Ectodermal cell (in vitro differentiated cells): ENCODE data around the gene GPR35.
"Not testable (repeated sequence)": the region's sequence is repeated elsewhere in the genome, so short reads cannot be mapped to it uniquely, and the experiment has no call there.

Source experiments
- H3K27ac ChIP-seq: 2 replicates; pipeline ENCODE4 v1.7.0; 2013; ENCODE audit warnings: mild to moderate bottlenecking, low read depth, low read length; ENCODE audit not compliant: insufficient read depth, poor library complexity, severe bottlenecking
- H3K27me3 ChIP-seq: 2 replicates; pipeline ENCODE4 v1.7.0; 2013; ENCODE audit warnings: mild to moderate bottlenecking, low read length; ENCODE audit not compliant: insufficient read depth, control insufficient read depth, poor library complexity, severe bottlenecking
- H3K36me3 ChIP-seq: one replicate; pipeline ENCODE4 v1.7.0; 2013; ENCODE audit warnings: low read length; ENCODE audit not compliant: control insufficient read depth, insufficient read depth
- H3K4me1 ChIP-seq: one replicate; pipeline ENCODE4 v1.7.0; 2013; ENCODE audit warnings: low read length; ENCODE audit not compliant: control insufficient read depth, insufficient read depth
- H3K4me3 ChIP-seq: 2 replicates; pipeline ENCODE4 v1.7.0; 2013; ENCODE audit warnings: low read depth, low read length, control low read depth; ENCODE audit not compliant: insufficient read depth
- H3K9me3 ChIP-seq: 2 replicates; pipeline ENCODE4 v1.7.0; 2013; ENCODE audit warnings: mild to moderate bottlenecking, low read length, moderate library complexity; ENCODE audit not compliant: control insufficient read depth
- WGBS, 2 experiments: methylation state at CpG; one replicate each; pipeline ENCODE4 v1.1.7; 2013; ENCODE audit warnings: missing lambda C conversion rate in 2 of 2; 5-methylcytosine and 5-hydroxymethylcytosine counted together

Gene GPR35

DNA sequence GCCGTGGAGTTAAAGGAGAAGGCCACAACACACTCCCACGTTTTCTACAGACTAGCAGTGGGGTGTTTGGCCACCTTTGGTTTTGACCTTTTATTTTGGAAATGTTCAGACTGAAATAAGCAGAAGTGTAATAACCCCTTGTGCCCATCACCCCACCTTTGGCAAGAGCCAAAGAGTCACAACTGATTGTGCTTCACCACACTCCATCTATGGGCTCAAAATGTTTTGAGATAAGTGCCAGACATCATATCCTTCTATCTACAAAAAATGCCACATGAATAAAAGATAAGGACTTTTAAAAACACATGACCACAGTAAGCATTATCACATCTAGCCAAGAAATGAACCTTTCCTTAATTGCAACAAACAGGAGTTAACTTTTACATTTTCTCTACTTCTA, 9.9 kb upstream of the GPR35 start:
- H3K27ac ChIP-seq: no peak overlapping the region
- no peak overlapping the region for H3K4me3 ChIP-seq
- no peaks in the 10 kb centered on the region for H3K36me3 ChIP-seq
- WGBS, 2 experiments: 85 to 87% methylated on average over 2 of the region's 2 CpGs
- peaks cover 2% of the 10 kb centered on the region for H3K9me3 ChIP-seq
- no peaks in the 10 kb centered on the region for H3K27me3 ChIP-seq
- H3K4me1 ChIP-seq: no peaks in the 10 kb centered on the region

DNA sequence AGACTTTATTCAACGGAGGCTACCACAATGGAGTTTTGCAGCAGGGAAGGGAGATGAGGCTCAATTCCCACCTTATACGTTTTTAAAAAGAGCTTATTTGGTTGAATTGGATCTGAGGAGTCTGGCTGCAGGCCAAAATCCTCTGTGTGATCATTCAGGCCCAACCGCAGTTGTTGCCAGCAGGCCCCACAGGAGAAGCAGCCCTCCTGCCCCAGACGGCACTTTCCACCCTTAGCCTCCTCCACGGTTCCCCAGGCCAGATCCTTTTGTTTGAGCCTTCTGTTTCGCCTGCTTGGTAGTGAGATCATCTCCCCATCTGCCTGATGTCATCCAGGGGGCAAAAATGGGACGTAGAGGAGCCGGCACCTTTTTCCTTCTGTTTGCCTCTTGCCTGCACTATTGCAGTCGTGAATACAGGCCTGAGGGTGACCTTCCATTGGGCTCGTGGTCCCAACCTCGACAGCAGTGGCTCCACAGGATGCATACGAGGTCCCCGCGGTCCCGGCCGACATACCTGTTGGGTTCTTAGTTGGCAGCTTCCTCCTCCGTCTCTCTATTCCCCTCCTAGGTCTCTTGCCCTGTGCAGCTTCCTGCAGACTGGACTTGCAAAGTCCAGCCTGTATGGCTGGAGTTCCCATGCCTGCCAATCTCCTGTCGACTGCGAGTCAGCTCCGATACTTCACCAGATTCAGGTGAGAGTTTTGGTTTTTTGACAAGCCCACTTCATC, 9.3 kb upstream of the GPR35 start:
- 91% methylated on average over 20 of the region's 20 CpGs for WGBS, 2 experiments
- H3K9me3 ChIP-seq: peaks cover 2% of the 10 kb centered on the region
- H3K4me1 ChIP-seq: peaks cover 3% of the 10 kb centered on the region
- H3K27me3 ChIP-seq: no peaks in the 10 kb centered on the region
- no peak overlapping the region for H3K27ac ChIP-seq
- no peak overlapping the region for H3K4me3 ChIP-seq
- no peaks in the 10 kb centered on the region for H3K36me3 ChIP-seq

- H3K9me3 ChIP-seq, H3K27me3 ChIP-seq, H3K4me3 ChIP-seq, H3K36me3 ChIP-seq, H3K4me1 ChIP-seq, H3K27ac ChIP-seq: not testable (repeated sequence)
- 75 to 81% methylated on average over 3 to 5 of the region's 5 CpGs for WGBS, 2 experiments
Observed at GRCh38 chr2:240616860-240617666, 8.2 kb upstream of the GPR35 start.

- Histone ChIP-seq H3K9me3 (peaks cover 2% of the 10 kb centered on the region), H3K36me3 (no peaks in the 10 kb centered on the region), H3K4me1 (peaks cover 3% of the 10 kb centered on the region), H3K27ac (no peak overlapping the region), H3K27me3 (no peaks in the 10 kb centered on the region), H3K4me3 (no peak overlapping the region)
- 85 to 88% methylated on average over 6 of the region's 6 CpGs for WGBS, 2 experiments
Observed at GRCh38 chr2:240618776-240619175, 6.5 kb upstream of the GPR35 start.

GRCh38 chr2:240619506-240620148, 5.7 kb upstream of the GPR35 start:
- Histone ChIP-seq H3K4me3 (no peak overlapping the region), H3K27ac (no peak overlapping the region), H3K9me3 (peaks cover 2% of the 10 kb centered on the region)

GRCh38 chr2:240620149-240620731, 5.0 kb upstream of the GPR35 start:
- Histone ChIP-seq H3K36me3 (no peaks in the 10 kb centered on the region), H3K4me1 (peaks cover 6% of the 10 kb centered on the region), H3K9me3 (peaks cover 2% of the 10 kb centered on the region), H3K27ac (no peak overlapping the region), H3K4me3 (no peak overlapping the region), H3K27me3 (no peaks in the 10 kb centered on the region)
- WGBS, 2 experiments: 92% methylated on average over 13 of the region's 13 CpGs

More at GRCh38 chr2:240619506-240620148, 5.7 kb upstream of the GPR35 start:
- 86 to 89% methylated on average over 19 of the region's 19 CpGs for WGBS, 2 experiments
- Histone ChIP-seq H3K4me1 (peaks cover 3% of the 10 kb centered on the region), H3K36me3 (no peaks in the 10 kb centered on the region), H3K27me3 (no peaks in the 10 kb centered on the region)

DNA sequence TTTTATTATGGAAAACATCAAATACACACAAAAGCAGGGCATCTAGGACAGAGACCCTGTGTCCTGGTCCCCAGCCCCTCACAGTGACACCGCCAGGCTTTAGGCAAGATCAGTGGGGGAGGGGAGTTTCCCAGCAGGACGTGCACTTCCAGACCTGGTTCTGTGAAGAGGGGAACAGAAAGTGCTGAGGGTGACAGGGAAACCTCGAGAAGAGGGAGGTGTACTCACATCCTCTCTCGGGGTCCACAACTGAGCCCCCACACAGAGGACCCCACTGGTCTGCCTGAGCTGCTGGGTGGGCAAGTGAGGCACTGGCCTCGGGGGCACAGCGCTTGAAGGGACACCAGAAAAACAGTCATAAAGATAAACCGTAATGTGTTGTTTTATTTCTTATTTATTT, 4.4 kb upstream of the GPR35 start:
- Histone ChIP-seq H3K27me3 (no peaks in the 10 kb centered on the region), H3K4me3 (no peak overlapping the region), H3K36me3 (no peaks in the 10 kb centered on the region), H3K4me1 (peaks cover 9% of the 10 kb centered on the region), H3K9me3 (peaks cover 2% of the 10 kb centered on the region), H3K27ac (no peak overlapping the region)
- 69 to 75% methylated on average over 6 of the region's 7 CpGs for WGBS, 2 experiments

GRCh38 chr2:240622060-240622411, 3.2 kb upstream of the GPR35 start:
- H3K9me3 ChIP-seq: peaks cover 2% of the 10 kb centered on the region
- peaks cover 9% of the 10 kb centered on the region for H3K4me1 ChIP-seq
- H3K36me3 ChIP-seq: no peaks in the 10 kb centered on the region
- WGBS, 2 experiments: 83 to 89% methylated on average over 8 to 9 of the region's 9 CpGs
- no peaks in the 10 kb centered on the region for H3K27me3 ChIP-seq
- no peak overlapping the region for H3K4me3 ChIP-seq
- H3K27ac ChIP-seq: no peak overlapping the region

GRCh38 chr2:240622531-240623235, 2.6 kb upstream of the GPR35 start:
- H3K27me3 ChIP-seq: no peaks in the 10 kb centered on the region
- H3K9me3 ChIP-seq: peaks cover 2% of the 10 kb centered on the region
- 83 to 84% methylated on average over 37 of the region's 37 CpGs for WGBS, 2 experiments
- no peaks in the 10 kb centered on the region for H3K36me3 ChIP-seq
- H3K4me3 ChIP-seq: no peak overlapping the region
- no peak overlapping the region for H3K27ac ChIP-seq
- peaks cover 9% of the 10 kb centered on the region for H3K4me1 ChIP-seq
